Right lobe of liver (tissue), 6 donors: ENCODE results near the gene FAAP20. TPM values are rescaled to one million over a fixed set of nuclear protein-coding genes. Genes with fewer than 3 reads are reported as not detected.

Source experiments
- ATAC-seq, 4 donors: fragments of 200-7000 bp; cut with Tn5 transposase; one replicate each; pipeline ENCODE4 v1.9.1; 2020; ENCODE audit warnings: mild to moderate bottlenecking in 4 of 4, moderate library complexity in 4 of 4
- DNase-seq, 3 donors: peaks; one replicate each; pipeline ENCODE4 v3.0.0-alpha.2; 2020
- H3K27ac ChIP-seq, 3 donors: fragments of 200-600 bp; one replicate each; pipeline ENCODE4 v1.8.0; 2022
- H3K27me3 ChIP-seq, 2 donors: fragments of 200-600 bp; one replicate each; pipeline ENCODE4 v1.8.0; 2022
- H3K36me3 ChIP-seq, 4 donors: fragments of 200-600 bp; sonication (generic) in 1 of 4; one replicate each; pipeline versions ENCODE4 v1.5.1 to v1.8.0; 2017 to 2022; ENCODE audit warnings: control low read depth in 1 of 4
- H3K4me1 ChIP-seq, 4 donors: fragments of 200-600 bp; sonication (generic) in 1 of 4; one replicate each; pipeline versions ENCODE4 v1.5.1 to v1.8.0; 2017 to 2022; ENCODE audit warnings: control low read depth in 1 of 4
- H3K4me3 ChIP-seq, 3 donors: fragments of 200-600 bp; one replicate each; pipeline ENCODE4 v1.8.0; 2022
- H3K9me3 ChIP-seq, 4 donors: fragments of 200-600 bp; sonication (generic) in 1 of 4; one replicate each; pipeline versions ENCODE4 v1.5.1 to v1.8.0; 2017 to 2022; ENCODE audit warnings: control low read depth in 1 of 4
- CTCF ChIP-seq, 4 donors: fragments of 200-600 bp in 3 of 4; fragments of 450-650 bp in 1 of 4; IDR thresholded peaks; one replicate each; pipeline versions ENCODE4 v1.5.1 to v1.8.0; 2016 to 2022; ENCODE audit warnings: antibody characterized with exemption in 4 of 4, mild to moderate bottlenecking in 2 of 4
- POLR2A ChIP-seq: fragments of 450-650 bp; IDR thresholded peaks from one replicate; pipeline ENCODE4 v1.6.1; 2017; ENCODE audit warnings: antibody characterized with exemption, mild to moderate bottlenecking
- WGBS: methylation state at CpG from one replicate; pipeline ENCODE4 v1.1.6; 2018; ENCODE audit warnings: low coverage, low lambda C conversion rate; ENCODE audit not compliant: insufficient coverage; ENCODE audit errors: missing lambda C conversion rate; 5-methylcytosine and 5-hydroxymethylcytosine counted together
- intact Hi-C, 2 donors: fragments of 100-400 bp; cut with DNase I; formaldehyde crosslinking; loops; one replicate each; pipeline versions ENCODE4 v1.11.2 to v1.14.1; 2022
- total RNA-seq, 6 experiments: library from RNA; depleted of rRNA in 2 of 6; stranded (reverse); fragments of >200 nt in 2 of 6; fragmentation: NEBNext Ultra II Directional in 3 of 6; extraction: Animal tissue kit (Norgen Biotek cat#: 25700) in 3 of 6; gene quantifications; one replicate each; pipeline versions ENCODE4 v1.1.0 to v1.2.4, GENCODE V29; 2016 to 2023
- donor health status: DM: no; HTN: yes; CAD: no.
- donor health status: DM: no; HTN: no; CAD: no.
- donor health status: DM: no; HTN: no; CAD: no.
- donor health status: DM: no; HTN: yes; CAD: no.
- donor health status: DM: no; HTN: yes; CAD: no.

FAAP20 gene
- total RNA-seq, 6 experiments from 2014 or later = 18.9 to 26.0 (median 24.4) TPM

- no peak overlapping the region for H3K4me3 ChIP-seq
- H3K36me3 ChIP-seq = peaks cover 0 to 2% (median 0%) of the 10 kb centered on the region in 4 donors
- H3K4me1 ChIP-seq = no peaks in the 10 kb centered on the region
- DNase-seq = no peak
- no peak overlapping the region for H3K27ac ChIP-seq
- WGBS = 92% methylated on average over 6 of the region's 18 CpGs
- intact Hi-C loops = no loop called here
- no peak for ATAC-seq
- H3K27me3 ChIP-seq = no peaks in the 10 kb centered on the region
- no peaks in the 10 kb centered on the region for H3K9me3 ChIP-seq
- TF ChIP-seq POLR2A = no peak
- TF ChIP-seq CTCF (IDR thresholded peaks at IDR 0.05) = no peak
Observed at GRCh38 chr1:2159124-2159523, 35.4 kb downstream of the FAAP20 start.

- 91% methylated on average over 14 of the region's 16 CpGs for WGBS
- H3K36me3 ChIP-seq = peaks cover 0 to 2% (median 0%) of the 10 kb centered on the region in 4 donors
Observed at GRCh38 chr1:2158272-2158671, 36.3 kb downstream of the FAAP20 start.

GRCh38 chr1:2157856-2158255 lies 36.7 kb downstream of the FAAP20 start:
- Histone ChIP-seq H3K27ac (no peak overlapping the region), H3K4me1 (no peaks in the 10 kb centered on the region), H3K27me3 (no peaks in the 10 kb centered on the region), H3K4me3 (no peak overlapping the region), H3K36me3 (peaks cover 0 to 2% (median 0%) of the 10 kb centered on the region in 4 donors), H3K9me3 (no peaks in the 10 kb centered on the region)
- intact Hi-C loops = no loop called here
- ATAC-seq (no peak), DNase-seq (no peak)
- TF ChIP-seq POLR2A (no peak), CTCF (IDR thresholded peaks at IDR 0.05) (no peak)
- 90% methylated on average over 14 of the region's 19 CpGs for WGBS

More at GRCh38 chr1:2158272-2158671, 36.3 kb downstream of the FAAP20 start:
- TF ChIP-seq POLR2A = no peak
- TF ChIP-seq CTCF (IDR thresholded peaks at IDR 0.05) = no peak
- H3K4me1 ChIP-seq = no peaks in the 10 kb centered on the region
- no peaks in the 10 kb centered on the region for H3K9me3 ChIP-seq
- ATAC-seq (no peak), DNase-seq (no peak)
- H3K27ac ChIP-seq = no peak overlapping the region
- no peaks in the 10 kb centered on the region for H3K27me3 ChIP-seq
- intact Hi-C loops = no loop called here
- H3K4me3 ChIP-seq = no peak overlapping the region

- WGBS = 80% methylated on average over 2 of the region's 9 CpGs
- H3K27ac ChIP-seq = no peak overlapping the region
- intact Hi-C loops = no loop called here
- H3K27me3 ChIP-seq = no peaks in the 10 kb centered on the region
- TF ChIP-seq CTCF (IDR thresholded peaks at IDR 0.05) (no peak), POLR2A (no peak)
- no peaks in the 10 kb centered on the region for H3K4me1 ChIP-seq
- no peaks in the 10 kb centered on the region for H3K9me3 ChIP-seq
- no peaks in the 10 kb centered on the region for H3K36me3 ChIP-seq
- no peak overlapping the region for H3K4me3 ChIP-seq
- no peak for ATAC-seq
- DNase-seq = no peak
Observed at GRCh38 chr1:2156866-2157265, 37.7 kb downstream of the FAAP20 start.

- Histone ChIP-seq H3K9me3 (no peaks in the 10 kb centered on the region), H3K27ac (no peak overlapping the region), H3K4me1 (no peaks in the 10 kb centered on the region), H3K4me3 (no peak overlapping the region), H3K36me3 (no peaks in the 10 kb centered on the region), H3K27me3 (no peaks in the 10 kb centered on the region)
- ATAC-seq = no peak
- WGBS = 95% methylated on average over 4 of the region's 6 CpGs
- no peak for TF ChIP-seq CTCF (IDR thresholded peaks at IDR 0.05)
- TF ChIP-seq POLR2A = no peak
- intact Hi-C loops = no loop called here
- DNase-seq = no peak
Observed at GRCh38 chr1:2155788-2156187, 38.8 kb downstream of the FAAP20 start.
